ENCODE results near the gene RBSN.

RBSN gene

GRCh38 chr3:15113884-15114283 lies 14.9 kb upstream of the RBSN start:
- TF ChIP-seq GLIS1 (tag by site-specific recombination; IDR thresholded peaks at IDR 0.05) (no peak), ZNF561 (tag by site-specific recombination; IDR thresholded peaks at IDR 0.05; ENCODE audit: borderline replicate concordance) (no peak), ZBTB17 (tag by site-specific recombination; IDR thresholded peaks at IDR 0.05) (no peak), MEIS1 (CRISPR knock-in tag; IDR thresholded peaks at IDR 0.05; ENCODE audit: borderline replicate concordance) (no peak), ZNF311 (tag by site-specific recombination; IDR thresholded peaks at IDR 0.05; ENCODE audit: borderline replicate concordance) (no peak), ZNF362 (tag by site-specific recombination; IDR thresholded peaks at IDR 0.05) (no peak), SCRT2 (tag by site-specific recombination; IDR thresholded peaks at IDR 0.05) (no peak), KLF17 (tag by site-specific recombination; IDR thresholded peaks at IDR 0.05) (no peak), ZBTB26 (tag by site-specific recombination; optimal IDR thresholded peaks at IDR 0.05) (no peak), ZNF221 (tag by site-specific recombination; IDR thresholded peaks at IDR 0.05; ENCODE audit: borderline replicate concordance) (no peak), ZNF202 (tag by site-specific recombination; IDR thresholded peaks at IDR 0.05; ENCODE audit: borderline replicate concordance) (no peak), ZNF548 (tag by site-specific recombination; IDR thresholded peaks at IDR 0.05) (no peak)
- TF ChIP-seq, protein P1, sequence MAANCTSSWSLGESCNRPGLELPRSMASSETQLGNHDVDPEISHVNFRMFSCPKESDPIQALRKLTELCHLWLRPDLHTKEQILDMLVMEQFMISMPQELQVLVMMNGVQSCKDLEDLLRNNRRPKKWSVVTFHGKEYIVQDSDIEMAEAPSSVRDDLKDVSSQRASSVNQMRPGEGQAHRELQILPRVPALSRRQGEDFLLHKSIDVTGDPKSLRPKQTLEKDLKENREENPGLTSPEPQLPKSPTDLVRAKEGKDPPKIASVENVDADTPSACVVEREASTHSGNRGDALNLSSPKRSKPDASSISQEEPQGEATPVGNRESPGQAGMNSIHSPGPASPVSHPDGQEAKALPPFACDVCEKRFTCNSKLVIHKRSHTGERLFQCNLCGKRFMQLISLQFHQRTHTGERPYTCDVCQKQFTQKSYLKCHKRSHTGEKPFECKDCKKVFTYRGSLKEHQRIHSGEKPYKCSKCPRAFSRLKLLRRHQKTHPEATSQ (tag by site-specific recombination; IDR thresholded peaks at IDR 0.05) = no peak
- ChIA-PET CTCF (interaction anchor here (0.6 to 1.0 kb wide), 2 partner anchors 11 to 42 kb away, joined by 3 read pairs; no protein-coding TSS in a partner anchor), POLR2A (no interaction called here)
- Histone ChIP-seq H3K4me3 (ENCODE audit: low read depth, low read length) (no peak overlapping the region), H3K27ac (ENCODE audit: extremely low read depth, low read depth, low read length) (no peak overlapping the region), H3K36me3 (ENCODE audit: control insufficient read depth in 2 of 2, insufficient read depth in 1 of 2, low read length in 2 of 2) (no peaks in the 10 kb centered on the region), H3K9me3 (ENCODE audit: control insufficient read depth, insufficient read depth, low read depth, low read length) (no peaks in the 10 kb centered on the region), H3K4me1 (ENCODE audit: control insufficient read depth, insufficient read depth, low read length) (no peaks in the 10 kb centered on the region)

DNA sequence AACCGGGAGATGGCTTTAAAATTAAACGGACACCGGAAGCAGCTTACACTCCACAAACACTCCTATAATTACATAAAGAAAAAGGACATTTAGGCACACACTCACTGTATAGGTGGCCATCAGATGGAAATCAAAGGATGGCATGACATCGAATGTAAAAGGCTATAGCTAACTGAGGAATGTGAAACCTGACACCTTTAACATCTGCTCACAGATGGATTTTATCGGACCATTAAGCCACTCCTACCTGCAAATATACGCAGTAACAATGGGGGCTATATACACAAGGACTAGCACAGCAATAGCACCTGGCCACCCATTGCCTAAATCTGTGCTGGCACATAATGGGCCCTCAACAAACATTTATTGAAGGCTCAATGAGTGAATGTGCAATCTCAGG lies 14.5 kb upstream of the RBSN start:
- CTCF ChIA-PET = interaction anchor here (0.6 to 1.0 kb wide), 2 partner anchors 11 to 42 kb away, joined by 3 read pairs; no protein-coding TSS in a partner anchor

More for the DNA sequence above, 14.5 kb upstream of the RBSN start:
- no peak for TF ChIP-seq GFI1B (tag by site-specific recombination; IDR thresholded peaks at IDR 0.05)
- no peak for TF ChIP-seq ZNF37A (tag by site-specific recombination; IDR thresholded peaks at IDR 0.05)
- TF ChIP-seq PRDM10 (tag by site-specific recombination; IDR thresholded peaks at IDR 0.05) = peak; percentile 85
- Histone ChIP-seq H3K4me1 (ENCODE audit: control insufficient read depth, insufficient read depth, low read length) (no peaks in the 10 kb centered on the region), H3K9me3 (ENCODE audit: control insufficient read depth, insufficient read depth, low read depth, low read length) (no peaks in the 10 kb centered on the region), H3K4me3 (ENCODE audit: low read depth, low read length) (no peak overlapping the region), H3K27ac (ENCODE audit: extremely low read depth, low read depth, low read length) (no peak overlapping the region), H3K36me3 (ENCODE audit: control insufficient read depth in 2 of 2, insufficient read depth in 1 of 2, low read length in 2 of 2) (no peaks in the 10 kb centered on the region)
- POLR2A ChIA-PET = no interaction called here

Measured in HEK293 (cell line).